Measurements from ENCODE around the gene SYNGR3.

The SYNGR3 gene, protein sequence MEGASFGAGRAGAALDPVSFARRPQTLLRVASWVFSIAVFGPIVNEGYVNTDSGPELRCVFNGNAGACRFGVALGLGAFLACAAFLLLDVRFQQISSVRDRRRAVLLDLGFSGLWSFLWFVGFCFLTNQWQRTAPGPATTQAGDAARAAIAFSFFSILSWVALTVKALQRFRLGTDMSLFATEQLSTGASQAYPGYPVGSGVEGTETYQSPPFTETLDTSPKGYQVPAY

GRCh38 chr16:1989209-1990100 is at the start of gene SYNGR3:
SYNGR3 (plus strand) TSS chr16:1989970; CDS start chr16:1990103, 133 bp downstream.
- Histone ChIP-seq H3K9ac (ENCODE audit: low read length) (peak within 1 kb of the TSS; percentile 9; the same call in 1 of the 2 replicates), H3K4me3 (ENCODE audit: low read length) (peak within 1 kb of the TSS; percentile 77), H2AFZ (ENCODE audit: low read depth, low read length) (no peak within 1 kb of the TSS), H3K4me2 (ENCODE audit: low read length) (peak within 1 kb of the TSS; percentile 66), H3K4me1 (ENCODE audit: low read length) (peaks cover 15% of the 10 kb centered on the region), H3K36me3 (replicated peaks; ENCODE audit: low read depth, low read length) (peaks cover 14% of the 10 kb centered on the region), H3K27me3 (ENCODE audit: low read depth, low read length) (no peaks in the 10 kb centered on the region), H3K27ac (ENCODE audit: low read length) (no peak within 1 kb of the TSS), H3K9me3 (ENCODE audit: insufficient read depth, low read length) (no peaks in the 10 kb centered on the region), H4K20me1 (ENCODE audit: insufficient read depth, low read length) (no peaks in the 10 kb centered on the region), H3K79me2 (ENCODE audit: low read length) (peaks cover 12% of the 10 kb centered on the region)
- TF ChIP-seq, protein P1, sequence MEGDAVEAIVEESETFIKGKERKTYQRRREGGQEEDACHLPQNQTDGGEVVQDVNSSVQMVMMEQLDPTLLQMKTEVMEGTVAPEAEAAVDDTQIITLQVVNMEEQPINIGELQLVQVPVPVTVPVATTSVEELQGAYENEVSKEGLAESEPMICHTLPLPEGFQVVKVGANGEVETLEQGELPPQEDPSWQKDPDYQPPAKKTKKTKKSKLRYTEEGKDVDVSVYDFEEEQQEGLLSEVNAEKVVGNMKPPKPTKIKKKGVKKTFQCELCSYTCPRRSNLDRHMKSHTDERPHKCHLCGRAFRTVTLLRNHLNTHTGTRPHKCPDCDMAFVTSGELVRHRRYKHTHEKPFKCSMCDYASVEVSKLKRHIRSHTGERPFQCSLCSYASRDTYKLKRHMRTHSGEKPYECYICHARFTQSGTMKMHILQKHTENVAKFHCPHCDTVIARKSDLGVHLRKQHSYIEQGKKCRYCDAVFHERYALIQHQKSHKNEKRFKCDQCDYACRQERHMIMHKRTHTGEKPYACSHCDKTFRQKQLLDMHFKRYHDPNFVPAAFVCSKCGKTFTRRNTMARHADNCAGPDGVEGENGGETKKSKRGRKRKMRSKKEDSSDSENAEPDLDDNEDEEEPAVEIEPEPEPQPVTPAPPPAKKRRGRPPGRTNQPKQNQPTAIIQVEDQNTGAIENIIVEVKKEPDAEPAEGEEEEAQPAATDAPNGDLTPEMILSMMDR (IDR thresholded peaks at IDR 0.05; ENCODE audit: low read depth, low read length): no peak
- TF ChIP-seq EZH2phosphoT487 (IDR thresholded peaks at IDR 0.05; ENCODE audit: low read depth): no peak

GRCh38 chr16:1940273-1941161 is 49.3 kb upstream of the SYNGR3 start:
- Histone ChIP-seq H3K4me3 (ENCODE audit: low read length) (peak overlapping the region; percentile 88; the same call in 1 of the 2 replicates), H3K36me3 (replicated peaks; ENCODE audit: low read depth, low read length) (peaks cover 32% of the 10 kb centered on the region), H2AFZ (ENCODE audit: low read depth, low read length) (no peak overlapping the region), H3K79me2 (ENCODE audit: low read length) (peaks cover 19% of the 10 kb centered on the region), H4K20me1 (ENCODE audit: insufficient read depth, low read length) (peaks cover 15% of the 10 kb centered on the region), H3K27me3 (ENCODE audit: low read depth, low read length) (no peaks in the 10 kb centered on the region), H3K27ac (ENCODE audit: low read length) (peak overlapping the region; percentile 26; the same call in 1 of the 2 replicates), H3K4me2 (ENCODE audit: low read length) (peak overlapping the region; percentile 90), H3K9ac (ENCODE audit: low read length) (no peak overlapping the region), H3K9me3 (ENCODE audit: insufficient read depth, low read length) (no peaks in the 10 kb centered on the region), H3K4me1 (ENCODE audit: low read length) (peaks cover 27% of the 10 kb centered on the region)
- TF ChIP-seq, protein P1 (IDR thresholded peaks at IDR 0.05; ENCODE audit: low read depth, low read length): no peak

DNA sequence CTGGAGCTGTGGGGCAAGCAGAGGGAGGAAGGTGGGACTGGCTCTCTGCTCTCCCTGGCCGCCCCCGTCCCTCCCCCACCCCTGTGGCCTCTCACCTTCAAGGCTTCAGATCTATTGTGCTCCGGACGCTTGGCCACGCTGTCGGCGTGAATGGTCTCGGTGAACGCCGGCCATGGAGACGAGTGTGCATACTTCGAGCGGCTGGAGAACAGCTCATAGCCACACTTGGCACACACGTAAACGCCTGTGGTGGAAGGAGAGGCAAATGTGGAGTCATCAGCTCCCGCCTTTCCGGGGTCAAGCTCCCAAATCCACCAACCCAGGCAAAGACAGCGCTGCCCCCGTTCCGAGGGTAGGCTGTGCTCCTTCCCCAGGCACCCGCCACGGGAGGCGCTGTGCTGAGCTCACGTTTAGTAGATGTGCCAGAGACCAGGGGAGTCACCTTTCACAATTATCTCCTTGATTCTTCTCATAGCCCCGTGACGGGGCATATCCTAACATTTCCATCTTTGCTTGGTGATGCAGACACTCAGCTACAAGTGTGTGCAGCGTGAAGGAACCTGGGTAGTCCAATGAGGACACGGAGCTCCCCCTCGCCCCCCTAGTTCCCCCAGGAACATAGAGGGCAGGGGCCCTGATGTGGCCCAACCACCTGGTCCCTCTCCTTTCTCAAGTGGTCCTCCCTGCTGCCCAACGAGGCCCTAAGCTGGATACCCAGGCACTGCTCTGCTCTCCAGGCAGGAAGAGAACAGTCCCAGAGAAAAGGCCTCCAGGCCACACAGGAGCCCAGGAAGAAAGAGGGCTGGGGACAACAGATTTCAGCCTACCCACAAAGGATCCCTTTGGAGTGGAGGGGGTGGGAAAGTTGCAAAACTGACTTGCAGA is 48.4 kb upstream of the SYNGR3 start:
- H3K4me3 ChIP-seq (ENCODE audit: low read length): peak overlapping the region; percentile 88
- peak overlapping the region; percentile 77 for H3K27ac ChIP-seq (ENCODE audit: low read length)
- H3K79me2 ChIP-seq (ENCODE audit: low read length): peaks cover 19% of the 10 kb centered on the region
- H3K36me3 ChIP-seq (replicated peaks; ENCODE audit: low read depth, low read length): peaks cover 32% of the 10 kb centered on the region
- H3K27me3 ChIP-seq (ENCODE audit: low read depth, low read length): no peaks in the 10 kb centered on the region
- no peak for TF ChIP-seq EZH2phosphoT487 (IDR thresholded peaks at IDR 0.05; ENCODE audit: low read depth)
- TF ChIP-seq, protein P1 (IDR thresholded peaks at IDR 0.05; ENCODE audit: low read depth, low read length): peak; percentile 55
- H2AFZ ChIP-seq (ENCODE audit: low read depth, low read length): no peak overlapping the region
- peaks cover 27% of the 10 kb centered on the region for H3K4me1 ChIP-seq (ENCODE audit: low read length)
- H4K20me1 ChIP-seq (ENCODE audit: insufficient read depth, low read length): peaks cover 15% of the 10 kb centered on the region
- H3K9me3 ChIP-seq (ENCODE audit: insufficient read depth, low read length): no peaks in the 10 kb centered on the region
- peak overlapping the region; percentile 86 for H3K9ac ChIP-seq (ENCODE audit: low read length)
- peak overlapping the region; percentile 90 for H3K4me2 ChIP-seq (ENCODE audit: low read length)
